MM.1S (cell line): ENCODE measurements around the gene CCNK.

Experiments
- CTCF ChIP-seq: fragments of 300-600 bp; sonication (generic); IDR thresholded peaks from 2 replicates; pipeline ENCODE4 v1.5.1; 2016; ENCODE audit warnings: antibody characterized with exemption, low read length, mixed read lengths
- EZH2phosphoT487 ChIP-seq: fragments of 300-600 bp; sonication (generic); IDR thresholded peaks from 2 replicates; pipeline ENCODE4 v1.6.1; 2018; ENCODE audit warnings: antibody characterized with exemption, low read length

GRCh38 chr14:99514552-99515300 is 33.5 kb downstream of the CCNK start:
- TF ChIP-seq CTCF (no peak), EZH2phosphoT487 (no peak)
